ENCODE data around the gene GDF9.

Gene GDF9

GRCh38 chr5:132815454-132815853, 50.8 kb downstream of the GDF9 start:
- ATAC-seq: no peak

- no peak for ATAC-seq
These were observed 51.6 kb downstream of the GDF9 start for GRCh38 chr5:132814503-132815294.

- peak; percentile 44 to 51 for ATAC-seq
These were observed 52.4 kb downstream of the GDF9 start for GRCh38 chr5:132813599-132814502.

- ATAC-seq: no peak
These were observed 53.3 kb downstream of the GDF9 start, which contains the start of gene SOWAHA for GRCh38 chr5:132812781-132813598. SOWAHA (plus strand) TSS chr5:132813302; CDS start chr5:132813622, 320 bp downstream.

- ATAC-seq: no peak
These were observed 54.0 kb downstream of the GDF9 start for GRCh38 chr5:132812123-132812765.

Measured in activated CD4-positive, CD25-positive, alpha-beta regulatory T cell treated with anti-CD3 and anti-CD28 coated beads, Interleukin-2, amount 50 U/mL, for 24 hours (primary cell).